ENCODE results near the gene MGP.

- TF ChIP-seq, protein P1, sequence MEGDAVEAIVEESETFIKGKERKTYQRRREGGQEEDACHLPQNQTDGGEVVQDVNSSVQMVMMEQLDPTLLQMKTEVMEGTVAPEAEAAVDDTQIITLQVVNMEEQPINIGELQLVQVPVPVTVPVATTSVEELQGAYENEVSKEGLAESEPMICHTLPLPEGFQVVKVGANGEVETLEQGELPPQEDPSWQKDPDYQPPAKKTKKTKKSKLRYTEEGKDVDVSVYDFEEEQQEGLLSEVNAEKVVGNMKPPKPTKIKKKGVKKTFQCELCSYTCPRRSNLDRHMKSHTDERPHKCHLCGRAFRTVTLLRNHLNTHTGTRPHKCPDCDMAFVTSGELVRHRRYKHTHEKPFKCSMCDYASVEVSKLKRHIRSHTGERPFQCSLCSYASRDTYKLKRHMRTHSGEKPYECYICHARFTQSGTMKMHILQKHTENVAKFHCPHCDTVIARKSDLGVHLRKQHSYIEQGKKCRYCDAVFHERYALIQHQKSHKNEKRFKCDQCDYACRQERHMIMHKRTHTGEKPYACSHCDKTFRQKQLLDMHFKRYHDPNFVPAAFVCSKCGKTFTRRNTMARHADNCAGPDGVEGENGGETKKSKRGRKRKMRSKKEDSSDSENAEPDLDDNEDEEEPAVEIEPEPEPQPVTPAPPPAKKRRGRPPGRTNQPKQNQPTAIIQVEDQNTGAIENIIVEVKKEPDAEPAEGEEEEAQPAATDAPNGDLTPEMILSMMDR (IDR thresholded peaks at IDR 0.05), result no peak
- TF ChIP-seq POLR2AphosphoS5 (IDR thresholded peaks at IDR 0.05), result no peak
- TF ChIP-seq POLR2A (IDR thresholded peaks at IDR 0.05), result no peak
Observed at GRCh38 chr12:14833336-14833735, 52.3 kb downstream of the MGP start.
